ENCODE results near the gene KANSL3. TPM values are rescaled to one million over a fixed set of nuclear protein-coding genes. Genes with fewer than 3 reads are reported as not detected.

The KANSL3 gene
- total and polyA plus RNA-seq, 2 experiments from 2014 or later = 8.9 to 31.4 TPM

DNA sequence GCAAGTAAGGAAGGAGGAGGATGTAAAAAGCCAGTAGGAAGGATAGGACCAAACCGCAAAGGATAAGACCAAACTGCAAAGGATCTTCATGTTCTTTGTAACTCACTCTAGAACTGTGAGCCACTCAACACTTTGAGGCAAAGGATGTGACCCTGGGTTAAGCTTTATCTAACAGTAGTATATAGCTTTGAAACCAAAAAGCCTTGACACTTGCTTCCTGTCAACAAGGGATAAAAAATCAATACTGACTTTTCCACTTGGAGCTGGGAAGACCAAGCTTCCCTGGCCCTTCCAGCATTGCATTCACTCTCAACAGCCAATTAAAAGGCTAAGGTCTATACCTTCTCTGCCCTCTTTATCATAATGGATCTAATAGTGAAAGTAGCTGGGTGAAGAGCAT is 22.0 kb downstream of the KANSL3 start:
- no peak overlapping the region for H3K4me3 Mint-ChIP-seq
- Histone ChIP-seq H3K27ac (ENCODE audit: low read depth) (no peak overlapping the region), H3K79me2 (replicated peaks; ENCODE audit: insufficient read depth) (no peaks in the 10 kb centered on the region), H2AFZ (no peak overlapping the region), H4K20me1 (replicated peaks; ENCODE audit: insufficient read depth) (0 out of 2 replicates have a peak, but pooled peaks cover 3% of the 10 kb centered on the region), H3F3A (replicated peaks; ENCODE audit: low read depth) (no peaks in the 10 kb centered on the region), H3K4me3 (no peak overlapping the region), H3K9me2 (ENCODE audit: insufficient read depth) (no peaks in the 10 kb centered on the region), H3K4me2 (no peak overlapping the region), H3K4me1 (ENCODE audit: insufficient read depth) (no peaks in the 10 kb centered on the region), H3K36me3 (ENCODE audit: insufficient read depth) (peaks cover 22% of the 10 kb centered on the region), H3K27me3 (ENCODE audit: insufficient read depth) (no peaks in the 10 kb centered on the region)
- DNase-seq (ENCODE audit: low spot score) = no peak
- TF ChIP-seq EZH2phosphoT487 (IDR thresholded peaks at IDR 0.05; ENCODE audit: unreplicated experiment) (no peak), STAT1 (IDR thresholded peaks at IDR 0.05; ENCODE audit: unreplicated experiment) (no peak), JUNB (IDR thresholded peaks at IDR 0.05; ENCODE audit: unreplicated experiment) (no peak), POLR2AphosphoS5 (IDR thresholded peaks at IDR 0.05; ENCODE audit: low read depth) (no peak), ZNF331 (CRISPR knock-in tag; IDR thresholded peaks at IDR 0.05; ENCODE audit: low read depth) (no peak), CREB1 (CRISPR knock-in tag; IDR thresholded peaks at IDR 0.05; ENCODE audit: low read depth) (no peak), EZH2 (IDR thresholded peaks at IDR 0.05; ENCODE audit: low read depth, unreplicated experiment) (no peak), NANOG (IDR thresholded peaks at IDR 0.05; ENCODE audit: borderline replicate concordance) (no peak)
- TF ChIP-seq, protein P1, sequence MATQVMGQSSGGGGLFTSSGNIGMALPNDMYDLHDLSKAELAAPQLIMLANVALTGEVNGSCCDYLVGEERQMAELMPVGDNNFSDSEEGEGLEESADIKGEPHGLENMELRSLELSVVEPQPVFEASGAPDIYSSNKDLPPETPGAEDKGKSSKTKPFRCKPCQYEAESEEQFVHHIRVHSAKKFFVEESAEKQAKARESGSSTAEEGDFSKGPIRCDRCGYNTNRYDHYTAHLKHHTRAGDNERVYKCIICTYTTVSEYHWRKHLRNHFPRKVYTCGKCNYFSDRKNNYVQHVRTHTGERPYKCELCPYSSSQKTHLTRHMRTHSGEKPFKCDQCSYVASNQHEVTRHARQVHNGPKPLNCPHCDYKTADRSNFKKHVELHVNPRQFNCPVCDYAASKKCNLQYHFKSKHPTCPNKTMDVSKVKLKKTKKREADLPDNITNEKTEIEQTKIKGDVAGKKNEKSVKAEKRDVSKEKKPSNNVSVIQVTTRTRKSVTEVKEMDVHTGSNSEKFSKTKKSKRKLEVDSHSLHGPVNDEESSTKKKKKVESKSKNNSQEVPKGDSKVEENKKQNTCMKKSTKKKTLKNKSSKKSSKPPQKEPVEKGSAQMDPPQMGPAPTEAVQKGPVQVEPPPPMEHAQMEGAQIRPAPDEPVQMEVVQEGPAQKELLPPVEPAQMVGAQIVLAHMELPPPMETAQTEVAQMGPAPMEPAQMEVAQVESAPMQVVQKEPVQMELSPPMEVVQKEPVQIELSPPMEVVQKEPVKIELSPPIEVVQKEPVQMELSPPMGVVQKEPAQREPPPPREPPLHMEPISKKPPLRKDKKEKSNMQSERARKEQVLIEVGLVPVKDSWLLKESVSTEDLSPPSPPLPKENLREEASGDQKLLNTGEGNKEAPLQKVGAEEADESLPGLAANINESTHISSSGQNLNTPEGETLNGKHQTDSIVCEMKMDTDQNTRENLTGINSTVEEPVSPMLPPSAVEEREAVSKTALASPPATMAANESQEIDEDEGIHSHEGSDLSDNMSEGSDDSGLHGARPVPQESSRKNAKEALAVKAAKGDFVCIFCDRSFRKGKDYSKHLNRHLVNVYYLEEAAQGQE (IDR thresholded peaks at IDR 0.05; ENCODE audit: unreplicated experiment) = no peak
- TF ChIP-seq, protein P2, sequence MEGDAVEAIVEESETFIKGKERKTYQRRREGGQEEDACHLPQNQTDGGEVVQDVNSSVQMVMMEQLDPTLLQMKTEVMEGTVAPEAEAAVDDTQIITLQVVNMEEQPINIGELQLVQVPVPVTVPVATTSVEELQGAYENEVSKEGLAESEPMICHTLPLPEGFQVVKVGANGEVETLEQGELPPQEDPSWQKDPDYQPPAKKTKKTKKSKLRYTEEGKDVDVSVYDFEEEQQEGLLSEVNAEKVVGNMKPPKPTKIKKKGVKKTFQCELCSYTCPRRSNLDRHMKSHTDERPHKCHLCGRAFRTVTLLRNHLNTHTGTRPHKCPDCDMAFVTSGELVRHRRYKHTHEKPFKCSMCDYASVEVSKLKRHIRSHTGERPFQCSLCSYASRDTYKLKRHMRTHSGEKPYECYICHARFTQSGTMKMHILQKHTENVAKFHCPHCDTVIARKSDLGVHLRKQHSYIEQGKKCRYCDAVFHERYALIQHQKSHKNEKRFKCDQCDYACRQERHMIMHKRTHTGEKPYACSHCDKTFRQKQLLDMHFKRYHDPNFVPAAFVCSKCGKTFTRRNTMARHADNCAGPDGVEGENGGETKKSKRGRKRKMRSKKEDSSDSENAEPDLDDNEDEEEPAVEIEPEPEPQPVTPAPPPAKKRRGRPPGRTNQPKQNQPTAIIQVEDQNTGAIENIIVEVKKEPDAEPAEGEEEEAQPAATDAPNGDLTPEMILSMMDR (conservative IDR thresholded peaks at IDR 0.05; ENCODE audit: low read depth in 2 of 2) = no peak
- H3K27ac Mint-ChIP-seq = no peak overlapping the region
- no peak for ATAC-seq
- peaks cover 39% of the 10 kb centered on the region for H3K36me3 Mint-ChIP-seq (ENCODE audit: low read depth)
- H3K9me3 Mint-ChIP-seq = no peaks in the 10 kb centered on the region
- H3K4me1 Mint-ChIP-seq = no peaks in the 10 kb centered on the region
- H3K27me3 Mint-ChIP-seq (ENCODE audit: insufficient read depth, low read depth, poor library complexity) = no peaks in the 10 kb centered on the region
